ENCODE measurements around the gene RHOC.
"Not testable (repeated sequence)": the region's sequence is repeated elsewhere in the genome, so short reads cannot be mapped to it uniquely, and the experiment has no call there.

The RHOC gene

GRCh38 chr1:112722601-112723510 lies 15.9 kb upstream of the RHOC start:
- no peak for DNase-seq (ENCODE audit: low read depth)
- TF ChIP-seq CTCF (IDR thresholded peaks at IDR 0.05; ENCODE audit: insufficient read depth, low read depth, low read length, missing control alignments): no peak
- H3K4me3 ChIP-seq (ENCODE audit: low read length): no peak overlapping the region

- TF ChIP-seq CTCF (IDR thresholded peaks at IDR 0.05; ENCODE audit: insufficient read depth, low read depth, low read length, missing control alignments): no peak
These were observed 15.1 kb upstream of the RHOC start for GRCh38 chr1:112721966-112722524.

GRCh38 chr1:112721294-112721693 lies 14.4 kb upstream of the RHOC start:
- DNase-seq (ENCODE audit: low read depth); H3K4me3 ChIP-seq (ENCODE audit: low read length): not testable (repeated sequence)

More at GRCh38 chr1:112721966-112722524, 15.1 kb upstream of the RHOC start:
- DNase-seq (ENCODE audit: low read depth): no peak
- no peak overlapping the region for H3K4me3 ChIP-seq (ENCODE audit: low read length)

GRCh38 chr1:112720800-112721199 lies 13.9 kb upstream of the RHOC start:
- DNase-seq (ENCODE audit: low read depth): no peak
- H3K4me3 ChIP-seq (ENCODE audit: low read length): no peak overlapping the region
- TF ChIP-seq CTCF (IDR thresholded peaks at IDR 0.05; ENCODE audit: insufficient read depth, low read depth, low read length, missing control alignments): no peak

GRCh38 chr1:112719706-112720105 lies 12.8 kb upstream of the RHOC start:
- DNase-seq (ENCODE audit: low read depth): no peak
- no peak overlapping the region for H3K4me3 ChIP-seq (ENCODE audit: low read length)
- TF ChIP-seq CTCF (IDR thresholded peaks at IDR 0.05; ENCODE audit: insufficient read depth, low read depth, low read length, missing control alignments): no peak

DNA sequence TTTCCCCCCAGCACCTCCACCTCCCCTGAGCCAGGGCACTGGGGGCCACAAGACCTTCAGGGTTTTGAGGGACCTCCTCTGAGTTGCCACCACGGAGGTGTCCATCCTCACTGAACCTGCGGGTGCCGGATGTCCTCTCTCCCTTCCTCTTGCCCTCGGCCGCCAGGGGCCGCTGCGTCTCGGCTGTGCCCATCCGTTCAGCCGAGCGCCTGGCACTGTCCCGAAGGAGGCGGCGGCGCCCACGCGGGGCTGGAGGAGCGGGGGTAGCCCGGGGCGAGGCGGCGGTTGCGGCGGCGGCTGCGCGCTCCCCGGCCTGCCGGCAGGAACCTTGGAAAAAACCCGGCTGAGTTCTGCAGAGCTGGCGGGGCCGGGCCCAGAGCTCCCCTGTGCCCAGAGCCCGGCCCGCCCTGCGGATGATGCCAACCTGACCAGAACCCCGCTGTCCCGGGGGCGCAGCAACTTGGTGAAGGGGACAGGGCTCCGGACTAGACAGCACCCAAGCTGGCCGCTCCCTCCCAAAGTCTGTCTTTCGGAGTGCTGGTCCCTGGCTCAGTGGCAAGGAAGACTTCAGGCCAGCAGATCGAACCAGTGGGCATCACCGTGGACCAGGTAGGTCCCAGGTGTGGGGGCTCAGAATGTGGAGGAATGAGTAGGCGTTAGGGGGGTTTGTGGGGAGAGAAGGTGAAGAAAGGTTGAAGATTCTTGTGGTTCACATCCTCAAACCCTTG lies 11.9 kb upstream of the RHOC start:
- no peak overlapping the region for H3K4me3 ChIP-seq (ENCODE audit: low read length)
- DNase-seq (ENCODE audit: low read depth): peak; percentile 75

More for the DNA sequence above, 11.9 kb upstream of the RHOC start:
- peak; percentile 77 for TF ChIP-seq CTCF (IDR thresholded peaks at IDR 0.05; ENCODE audit: insufficient read depth, low read depth, low read length, missing control alignments)
